HTERT RPE-1 (cell line): Measurements from ENCODE around the gene BCL3.
"Not testable (repeated sequence)": the region's sequence is repeated elsewhere in the genome, so short reads cannot be mapped to it uniquely, and the experiment has no call there.

Experiments
- in situ Hi-C: fragments of 300-500 bp; cut with MboI; formaldehyde crosslinking; loops from 4 replicates; pipeline ENCODE4 v1.14.3; 2020; ENCODE audit warnings: low sequenced_read_pairs

Gene BCL3

GRCh38 chr19:44748426-44749254 lies at the start of gene BCL3:
Gene BCL3, plus strand, starts transcription at chr19:44748708. Its CDS starts 83 bp downstream, at chr19:44748791.
- in situ Hi-C loops = no loop called here

GRCh38 chr19:44700547-44700946 lies 48.0 kb upstream of the BCL3 start:
- in situ Hi-C loops = no loop called here

DNA sequence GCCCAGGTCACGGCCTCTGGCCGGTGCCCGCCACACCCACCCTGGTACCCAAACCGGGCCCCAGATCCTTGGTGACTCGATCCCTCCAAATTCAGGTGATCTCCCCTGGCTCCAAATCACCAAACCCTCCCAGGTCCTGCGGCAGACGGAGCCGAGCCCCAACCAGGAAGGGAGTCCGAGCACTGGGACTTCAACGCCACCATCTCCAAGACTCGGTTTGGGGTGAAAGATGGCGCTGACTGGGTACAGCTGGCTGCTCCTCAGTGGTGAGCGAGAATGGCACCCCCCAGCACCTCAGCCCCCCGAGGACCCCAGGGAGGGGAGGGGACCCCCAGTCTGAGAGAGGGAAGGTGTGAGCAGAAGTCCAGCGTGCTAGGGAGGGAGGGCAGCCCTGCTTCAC lies 47.3 kb upstream of the BCL3 start:
- in situ Hi-C loops = no loop called here

DNA sequence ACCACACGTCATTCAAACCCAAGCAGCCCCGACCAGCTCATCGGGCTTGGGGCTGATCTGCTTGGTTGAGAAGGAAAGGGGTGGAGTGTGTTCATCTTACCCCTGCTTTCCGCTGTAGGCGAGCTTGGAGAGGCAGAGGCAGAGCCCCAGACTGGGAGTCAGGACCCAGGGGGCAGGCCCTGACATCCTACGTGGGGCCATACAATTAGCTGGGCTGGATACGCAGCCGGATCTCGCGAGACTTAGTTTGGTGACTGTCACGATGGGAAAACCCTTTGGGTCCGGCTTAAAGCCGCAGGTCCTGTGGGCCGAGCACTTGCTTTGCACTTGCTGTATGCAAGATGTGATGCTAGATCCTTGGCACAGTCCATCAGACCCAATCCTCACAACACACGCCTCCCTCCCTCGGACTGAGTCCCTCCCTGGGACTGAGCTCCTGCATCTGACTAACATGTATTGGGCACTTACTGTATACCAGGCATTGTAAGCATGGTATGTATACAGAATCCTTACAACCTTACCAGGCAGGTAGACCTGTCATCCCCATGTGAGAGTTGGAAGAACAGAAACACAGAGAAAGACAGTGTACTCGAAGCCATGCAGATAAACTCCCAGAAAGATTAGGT lies 45.8 kb upstream of the BCL3 start:
- in situ Hi-C loops = no loop called here

DNA sequence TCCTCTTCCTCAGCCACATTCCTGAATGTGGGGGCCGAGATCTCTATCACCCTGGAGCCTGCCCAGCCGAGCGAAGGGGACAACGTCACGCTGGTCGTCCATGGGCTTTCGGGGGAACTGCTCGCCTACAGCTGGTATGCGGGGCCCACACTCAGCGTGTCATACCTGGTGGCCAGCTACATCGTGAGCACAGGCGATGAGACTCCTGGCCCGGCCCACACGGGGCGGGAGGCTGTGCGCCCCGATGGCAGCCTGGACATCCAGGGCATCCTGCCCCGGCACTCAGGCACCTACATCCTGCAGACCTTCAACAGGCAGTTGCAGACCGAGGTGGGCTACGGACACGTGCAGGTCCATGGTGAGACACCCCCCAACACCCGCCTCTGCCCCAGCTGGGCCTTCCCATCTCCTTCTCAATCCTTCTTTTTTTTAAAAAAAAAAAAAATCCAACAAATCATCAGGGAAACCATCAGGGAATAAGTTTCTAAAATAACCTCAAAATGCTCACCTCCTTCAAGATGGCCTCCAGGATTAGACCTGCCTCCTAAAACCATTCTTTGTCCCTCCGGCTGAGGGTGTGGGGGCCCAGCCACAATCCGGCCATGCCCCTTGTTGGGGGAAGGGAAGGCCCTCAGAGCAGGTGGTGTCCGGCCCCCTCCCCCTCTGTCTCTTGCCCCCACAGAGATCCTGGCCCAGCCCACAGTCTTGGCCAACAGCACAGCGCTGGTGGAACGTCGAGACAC lies 45.0 kb upstream of the BCL3 start:
- in situ Hi-C loops = no loop called here

DNA sequence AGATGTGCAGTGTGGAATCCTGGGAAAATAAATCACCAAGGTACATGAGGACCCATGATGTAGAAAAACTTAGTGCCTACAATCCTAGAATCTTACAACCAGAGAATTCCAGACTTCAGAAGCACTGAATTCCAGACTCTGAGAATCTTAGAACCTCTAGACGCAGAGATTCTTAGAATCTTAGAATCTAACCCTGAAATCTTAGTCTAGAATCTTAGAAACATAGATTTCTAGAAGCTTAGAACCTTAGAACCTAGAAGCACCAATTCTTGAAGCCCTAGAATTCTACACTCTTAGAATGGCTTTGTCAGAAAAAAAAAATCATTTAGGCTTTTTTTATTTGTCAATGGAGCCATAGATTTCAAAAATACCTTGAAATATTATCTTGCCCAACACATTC lies 43.5 kb upstream of the BCL3 start:
- in situ Hi-C loops = no loop called here

GRCh38 chr19:44705502-44706010 lies 43.0 kb upstream of the BCL3 start:
- in situ Hi-C loops = no loop called here

DNA sequence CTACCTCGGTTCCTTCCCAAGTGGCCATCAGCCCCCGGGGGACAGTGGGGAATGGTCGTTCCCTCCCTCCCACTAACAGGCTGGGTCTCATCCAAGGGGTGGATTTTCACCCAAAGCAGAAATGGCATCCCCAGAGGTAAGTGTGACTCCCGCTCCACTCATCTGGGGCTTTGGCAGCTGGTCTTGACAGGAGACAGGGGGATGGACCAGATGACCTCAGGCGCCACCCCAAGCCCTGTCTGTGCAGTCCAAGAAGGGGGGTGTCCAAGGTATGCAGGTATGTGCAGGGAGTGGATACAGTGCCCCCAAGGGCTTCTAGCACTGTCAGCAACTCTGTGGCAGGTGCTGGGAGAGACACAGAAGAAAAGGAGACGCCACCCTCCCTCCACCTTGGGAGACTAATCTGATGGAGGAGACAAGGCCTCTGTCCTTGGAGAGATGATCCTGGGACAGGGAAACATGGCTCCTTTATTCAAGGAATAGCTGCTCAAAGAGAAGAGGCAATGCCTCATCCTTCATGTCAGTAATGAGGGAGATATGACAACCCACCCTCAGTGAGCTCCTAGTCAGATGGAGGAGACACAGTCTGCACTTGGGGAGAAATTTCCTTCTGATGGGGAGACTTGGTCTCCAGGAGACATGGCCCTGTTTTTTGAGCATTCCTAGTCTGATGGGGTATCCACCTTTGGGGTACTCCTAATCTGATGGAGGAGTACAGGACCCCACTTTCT lies 41.8 kb upstream of the BCL3 start:
- in situ Hi-C loops = no loop called here

- in situ Hi-C loops = no loop called here
Observed at GRCh38 chr19:44707794-44708193, 40.7 kb upstream of the BCL3 start.

DNA sequence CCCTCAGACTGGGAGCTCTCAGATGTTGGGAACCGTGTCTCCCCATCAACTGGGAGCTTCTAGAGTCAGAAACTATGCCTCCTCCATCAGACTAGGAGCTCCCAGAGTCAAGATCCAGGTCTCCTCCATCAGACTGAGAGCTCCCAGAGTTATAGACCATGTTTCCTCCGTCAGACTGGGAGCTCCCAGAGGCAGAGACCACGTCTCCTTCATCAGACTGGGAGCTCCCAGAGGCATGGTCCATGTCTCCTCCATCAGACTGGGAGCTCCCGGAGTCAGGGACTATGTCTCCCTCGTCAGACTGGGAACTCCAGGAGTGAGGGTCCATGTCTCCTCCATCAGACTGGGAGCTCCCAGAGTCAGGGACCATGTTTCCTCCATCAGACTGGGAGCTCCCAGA lies 39.6 kb upstream of the BCL3 start:
- in situ Hi-C loops = no loop called here

GRCh38 chr19:44709434-44710266 lies 38.9 kb upstream of the BCL3 start:
- in situ Hi-C loops = not testable (repeated sequence)

DNA sequence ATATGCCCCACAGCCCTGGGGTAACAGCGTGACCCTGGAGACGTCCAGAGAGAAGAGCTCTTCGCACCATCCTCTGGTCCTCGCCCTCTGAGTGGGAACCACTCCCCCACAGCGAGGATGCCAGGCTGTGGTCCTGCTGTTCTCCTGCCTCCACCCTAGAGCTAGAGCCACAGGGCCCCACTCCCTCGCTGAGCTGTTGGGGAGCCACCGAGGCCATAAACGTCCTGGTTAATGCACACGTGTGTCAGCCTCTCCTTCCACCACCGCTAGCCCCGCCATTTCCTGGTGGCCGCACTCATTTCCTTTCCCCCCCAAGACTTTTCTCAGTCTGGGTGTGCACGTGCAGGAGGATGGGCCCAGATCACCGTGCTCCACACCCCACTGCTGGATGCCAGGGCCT lies 38.0 kb upstream of the BCL3 start:
- in situ Hi-C loops = no loop called here

DNA sequence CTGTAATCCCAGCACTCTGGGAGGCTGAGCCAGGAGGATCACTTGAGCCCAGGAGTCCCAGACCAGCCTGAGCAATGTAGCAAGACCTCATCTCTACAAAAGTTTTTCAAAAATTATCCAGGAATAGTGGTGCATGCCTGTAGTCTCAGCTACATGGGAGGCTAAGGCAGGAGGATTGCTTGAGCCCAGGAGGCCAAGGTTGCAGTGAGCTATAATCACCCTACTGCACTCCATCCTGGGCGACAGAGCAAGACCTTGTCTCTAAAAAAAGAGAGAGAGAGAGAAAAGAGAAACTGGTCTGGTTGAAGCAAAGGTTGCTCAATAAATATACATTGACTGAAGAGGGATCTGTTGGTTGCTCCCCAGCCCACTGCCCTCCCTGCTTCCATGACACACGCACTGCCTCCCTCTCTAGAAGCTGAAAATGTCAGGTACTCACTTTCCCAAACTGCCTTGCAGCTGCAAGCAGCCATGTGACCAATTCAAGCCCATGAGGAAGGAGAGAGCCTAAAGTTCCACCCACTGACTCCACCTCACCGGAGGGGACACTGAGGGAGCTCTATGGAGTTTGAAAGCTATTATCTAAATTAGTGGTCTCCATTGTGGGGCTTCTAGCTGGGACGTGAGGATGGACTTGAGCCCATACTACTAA lies 35.5 kb upstream of the BCL3 start:
- in situ Hi-C loops = no loop called here

DNA sequence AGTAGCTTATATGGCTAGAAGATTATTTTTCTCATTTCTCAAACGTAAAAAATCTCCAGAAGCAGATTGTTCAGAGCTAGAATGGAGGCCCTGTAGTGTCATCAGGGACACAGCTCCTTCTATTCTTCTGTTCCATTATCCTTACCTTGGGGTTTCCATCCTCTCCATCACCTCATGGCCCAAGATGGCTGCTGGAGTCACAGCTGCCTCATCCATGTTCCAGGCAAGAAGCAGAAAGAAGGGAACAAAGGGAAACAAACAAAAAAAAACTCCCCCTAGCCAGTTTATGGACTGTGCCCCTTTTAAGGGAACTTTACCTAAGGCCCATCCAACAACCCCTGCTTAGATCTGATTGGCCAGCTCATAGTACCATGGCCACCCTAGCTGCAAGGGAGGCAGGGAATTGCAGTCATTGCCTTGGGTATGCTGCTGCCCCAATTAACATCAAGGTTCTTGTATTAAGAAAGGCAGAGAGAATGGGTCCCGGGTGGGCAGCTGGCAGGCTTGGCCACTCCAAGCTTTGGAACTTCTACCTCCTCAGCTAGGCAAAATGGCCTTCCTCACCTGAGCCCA lies 33.8 kb upstream of the BCL3 start:
- in situ Hi-C loops = no loop called here

GRCh38 chr19:44717603-44718002 lies 30.9 kb upstream of the BCL3 start:
- in situ Hi-C loops = no loop called here

DNA sequence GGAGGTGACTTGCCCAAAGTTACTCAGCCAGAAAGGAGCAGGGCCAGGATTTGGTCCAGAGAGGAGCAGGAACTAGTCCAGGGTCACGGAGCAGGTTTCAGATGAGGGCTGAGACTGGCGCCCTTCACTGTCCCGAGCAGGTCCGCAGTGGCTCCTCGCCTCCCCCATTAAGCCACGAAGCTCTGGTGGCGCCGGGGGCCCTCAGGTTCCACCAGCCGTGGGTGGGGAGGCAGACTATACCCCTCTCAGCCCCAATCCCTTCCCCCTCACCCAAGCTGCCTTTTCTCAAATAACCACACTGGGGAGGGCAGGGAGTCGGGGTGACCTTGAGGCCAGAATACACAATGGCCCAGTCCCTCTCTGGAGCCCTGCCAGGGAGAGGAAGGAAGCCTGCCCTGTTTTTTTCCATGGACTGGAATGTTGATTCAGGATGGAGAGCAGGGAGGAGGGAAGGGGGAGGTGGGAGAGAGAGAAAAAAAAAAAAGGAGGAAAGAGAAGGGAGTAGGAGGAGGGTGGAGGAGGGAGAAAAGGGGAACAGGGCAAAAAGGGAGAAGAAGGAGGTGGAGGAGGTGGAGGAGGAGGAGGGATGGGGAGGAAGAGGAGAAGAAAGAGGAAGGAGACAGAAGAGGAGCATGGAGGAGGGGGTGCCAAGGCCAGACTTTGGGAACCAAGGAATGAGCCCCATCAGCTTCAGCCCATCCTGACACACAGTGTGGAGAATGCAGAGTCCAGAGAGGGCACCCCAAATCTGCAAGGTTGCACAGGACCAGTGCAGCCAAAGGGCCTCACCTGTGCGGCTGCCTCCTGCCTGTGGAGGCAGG lies 29.9 kb upstream of the BCL3 start:
- in situ Hi-C loops = no loop called here

GRCh38 chr19:44719262-44719701 lies 29.2 kb upstream of the BCL3 start:
- in situ Hi-C loops = no loop called here

DNA sequence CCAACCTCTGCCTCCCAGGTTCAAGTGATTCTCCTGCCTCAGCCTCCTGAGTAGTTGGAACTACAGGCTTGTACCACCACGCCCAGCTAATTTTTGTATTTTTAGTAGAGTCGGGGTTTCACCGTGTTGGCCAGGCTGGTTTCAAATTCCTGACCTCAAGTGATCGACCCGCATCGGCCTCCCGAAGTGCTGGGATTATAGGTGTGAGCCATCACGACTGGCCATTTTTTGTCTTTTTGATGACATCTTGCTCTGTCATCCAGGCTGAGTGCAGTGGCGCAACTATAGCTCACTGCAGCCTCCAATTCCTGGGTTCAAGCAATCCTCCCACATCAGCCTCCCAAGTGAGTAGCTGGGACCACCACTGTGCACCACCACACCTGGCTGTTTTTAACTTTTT lies 28.1 kb upstream of the BCL3 start:
- in situ Hi-C loops = not testable (repeated sequence)
